WI38 (cell line): ENCODE results near the gene CREBRF.

Experiments
- H3K4me3 ChIP-seq: 2 replicates; pipeline ENCODE4 v1.5.1; 2011; ENCODE audit warnings: low read depth, mild to moderate bottlenecking, control low read depth, low read length
- TF ChIP-seq, protein P1 (sequence below): IDR thresholded peaks from 2 replicates; pipeline ENCODE4 v1.5.1; 2012; ENCODE audit warnings: low read depth, mild to moderate bottlenecking, control low read depth, low read length

The CREBRF gene, protein sequence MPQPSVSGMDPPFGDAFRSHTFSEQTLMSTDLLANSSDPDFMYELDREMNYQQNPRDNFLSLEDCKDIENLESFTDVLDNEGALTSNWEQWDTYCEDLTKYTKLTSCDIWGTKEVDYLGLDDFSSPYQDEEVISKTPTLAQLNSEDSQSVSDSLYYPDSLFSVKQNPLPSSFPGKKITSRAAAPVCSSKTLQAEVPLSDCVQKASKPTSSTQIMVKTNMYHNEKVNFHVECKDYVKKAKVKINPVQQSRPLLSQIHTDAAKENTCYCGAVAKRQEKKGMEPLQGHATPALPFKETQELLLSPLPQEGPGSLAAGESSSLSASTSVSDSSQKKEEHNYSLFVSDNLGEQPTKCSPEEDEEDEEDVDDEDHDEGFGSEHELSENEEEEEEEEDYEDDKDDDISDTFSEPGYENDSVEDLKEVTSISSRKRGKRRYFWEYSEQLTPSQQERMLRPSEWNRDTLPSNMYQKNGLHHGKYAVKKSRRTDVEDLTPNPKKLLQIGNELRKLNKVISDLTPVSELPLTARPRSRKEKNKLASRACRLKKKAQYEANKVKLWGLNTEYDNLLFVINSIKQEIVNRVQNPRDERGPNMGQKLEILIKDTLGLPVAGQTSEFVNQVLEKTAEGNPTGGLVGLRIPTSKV

GRCh38 chr5:173055983-173056782 is at the start of gene CREBRF:
CREBRF (plus strand) TSS chr5:173056352; CDS start chr5:173080776, 24,424 bp downstream.
- peak within 1 kb of the TSS; percentile 89 for H3K4me3 ChIP-seq
- TF ChIP-seq, protein P1, sequence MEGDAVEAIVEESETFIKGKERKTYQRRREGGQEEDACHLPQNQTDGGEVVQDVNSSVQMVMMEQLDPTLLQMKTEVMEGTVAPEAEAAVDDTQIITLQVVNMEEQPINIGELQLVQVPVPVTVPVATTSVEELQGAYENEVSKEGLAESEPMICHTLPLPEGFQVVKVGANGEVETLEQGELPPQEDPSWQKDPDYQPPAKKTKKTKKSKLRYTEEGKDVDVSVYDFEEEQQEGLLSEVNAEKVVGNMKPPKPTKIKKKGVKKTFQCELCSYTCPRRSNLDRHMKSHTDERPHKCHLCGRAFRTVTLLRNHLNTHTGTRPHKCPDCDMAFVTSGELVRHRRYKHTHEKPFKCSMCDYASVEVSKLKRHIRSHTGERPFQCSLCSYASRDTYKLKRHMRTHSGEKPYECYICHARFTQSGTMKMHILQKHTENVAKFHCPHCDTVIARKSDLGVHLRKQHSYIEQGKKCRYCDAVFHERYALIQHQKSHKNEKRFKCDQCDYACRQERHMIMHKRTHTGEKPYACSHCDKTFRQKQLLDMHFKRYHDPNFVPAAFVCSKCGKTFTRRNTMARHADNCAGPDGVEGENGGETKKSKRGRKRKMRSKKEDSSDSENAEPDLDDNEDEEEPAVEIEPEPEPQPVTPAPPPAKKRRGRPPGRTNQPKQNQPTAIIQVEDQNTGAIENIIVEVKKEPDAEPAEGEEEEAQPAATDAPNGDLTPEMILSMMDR, result no peak

DNA sequence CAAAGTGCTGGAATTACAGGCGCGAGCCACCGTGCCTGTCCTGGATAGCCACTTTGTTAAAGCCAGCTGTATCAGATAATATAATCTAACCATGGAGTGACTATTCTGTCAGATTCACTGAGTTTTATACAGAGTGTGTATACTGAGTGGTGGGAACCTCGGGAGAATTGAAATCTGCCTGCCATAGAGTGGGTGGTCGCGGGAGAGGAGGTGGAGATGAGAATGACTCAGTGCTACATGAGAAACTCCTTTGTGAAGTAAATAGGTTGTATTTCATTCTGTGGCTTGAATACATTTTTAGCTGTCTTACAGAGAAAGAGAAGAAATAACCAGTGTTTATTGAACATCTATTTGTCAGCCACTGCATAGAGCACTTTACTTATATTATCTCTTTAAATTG is 46.1 kb upstream of the CREBRF start:
- no peak overlapping the region for H3K4me3 ChIP-seq
- TF ChIP-seq, protein P1, result no peak

GRCh38 chr5:173010547-173011464 is 45.3 kb upstream of the CREBRF start:
- no peak overlapping the region for H3K4me3 ChIP-seq
- TF ChIP-seq, protein P1, result peak; percentile 34; the same call in 1 of the 2 replicates

DNA sequence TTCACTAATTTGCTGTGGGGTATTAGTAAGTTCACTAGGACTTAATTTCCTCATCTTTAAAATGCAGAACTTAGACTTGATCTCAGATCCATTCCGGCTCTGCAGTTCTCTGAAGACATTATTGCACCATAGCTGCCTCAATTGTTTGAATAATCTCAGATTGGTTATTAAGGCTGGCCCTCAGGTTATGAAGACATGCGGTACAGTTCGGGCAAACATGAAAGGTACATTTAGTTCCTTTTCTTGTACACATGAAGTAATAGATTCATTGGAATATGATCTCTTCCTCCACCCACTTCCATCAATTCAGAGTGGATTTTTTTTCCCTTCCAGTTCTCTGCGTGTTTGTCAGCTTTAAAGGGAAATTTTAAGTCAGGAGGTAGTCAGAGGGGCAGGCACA is 44.6 kb upstream of the CREBRF start:
- TF ChIP-seq, protein P1, result no peak
- H3K4me3 ChIP-seq, result no peak overlapping the region

DNA sequence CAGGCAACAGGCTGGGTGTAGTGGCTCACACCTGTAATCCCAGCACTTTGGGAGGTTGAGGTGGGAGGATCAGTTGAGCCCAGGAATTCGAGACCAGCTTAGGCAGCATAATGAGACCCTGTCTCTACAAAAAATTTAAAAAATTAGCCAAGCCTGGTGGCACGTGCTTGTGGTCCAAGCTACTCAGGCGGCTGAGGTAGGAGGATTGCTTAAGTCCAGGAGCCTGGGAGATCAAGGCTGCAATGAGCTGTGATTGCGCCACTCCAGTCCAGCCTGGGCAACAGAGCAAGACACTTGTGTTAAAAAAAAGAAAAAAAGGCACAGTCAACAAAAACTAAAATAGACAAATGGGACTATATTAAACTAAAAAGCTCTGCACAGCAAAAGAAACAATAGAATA is 43.3 kb upstream of the CREBRF start:
- no peak overlapping the region for H3K4me3 ChIP-seq
- TF ChIP-seq, protein P1, result no peak

DNA sequence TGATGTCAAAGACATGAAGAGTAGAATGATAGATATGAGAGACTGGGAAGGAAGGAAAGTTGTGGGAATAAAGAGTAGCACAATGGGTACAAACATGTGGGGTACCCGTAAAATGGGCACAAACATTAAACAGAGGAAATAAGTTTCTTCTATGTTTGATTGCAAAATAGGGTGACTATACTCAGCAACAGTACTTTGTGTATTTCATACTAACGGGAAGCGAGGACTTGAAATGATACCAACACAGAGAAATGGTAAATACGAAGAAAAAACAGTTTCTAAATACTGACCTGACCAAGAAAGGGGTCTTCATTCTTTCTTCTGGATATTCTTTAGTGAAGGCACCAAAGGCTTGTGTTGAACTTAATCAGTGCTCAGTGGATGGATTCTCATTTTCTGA is 41.5 kb upstream of the CREBRF start:
- H3K4me3 ChIP-seq, result no peak overlapping the region
- TF ChIP-seq, protein P1, result no peak
